Measurements from ENCODE around the gene TAGLN. TPM values are rescaled to one million over a fixed set of nuclear protein-coding genes. Genes with fewer than 3 reads are reported as not detected.

Gene TAGLN
- total RNA-seq, 1 experiment from 2014 or later: 6.6 TPM

DNA sequence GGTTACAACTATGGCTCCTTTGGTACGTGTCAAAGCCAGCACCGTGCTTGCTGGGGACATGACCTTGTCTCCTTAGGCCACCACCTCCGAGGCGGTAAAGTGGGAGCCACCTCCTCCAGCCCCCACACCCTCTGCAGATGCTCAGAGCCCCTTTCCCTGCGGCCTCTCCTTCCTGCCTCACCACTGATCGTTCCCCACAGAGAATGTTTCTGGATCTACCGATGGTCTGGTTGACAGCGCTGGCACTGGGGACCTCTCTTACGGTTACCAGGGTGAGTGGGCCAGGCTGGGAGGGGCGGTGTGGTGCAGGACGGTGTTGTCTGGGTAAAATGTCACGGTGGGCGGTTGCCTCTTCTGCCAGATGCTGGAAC is 11.8 kb upstream of the TAGLN start:
- H3K4me3 Mint-ChIP-seq (ENCODE audit: low read depth, unreplicated experiment): no peak overlapping the region
- H3K9me3 Mint-ChIP-seq (ENCODE audit: low read depth, unreplicated experiment): no peaks in the 10 kb centered on the region
- no peaks in the 10 kb centered on the region for H3K36me3 Mint-ChIP-seq (ENCODE audit: insufficient read depth, unreplicated experiment)
- CTCF ChIA-PET: no interaction called here
- BruUV-seq (replicated peaks): no TSS peak
- no peak overlapping the region for H3K27ac Mint-ChIP-seq (ENCODE audit: unreplicated experiment)
- no peak for TF ChIP-seq CTCF (IDR thresholded peaks at IDR 0.05; ENCODE audit: unreplicated experiment)
- H3K4me1 Mint-ChIP-seq (ENCODE audit: low read depth, unreplicated experiment): no peaks in the 10 kb centered on the region
- intact Hi-C loops (cut with micrococcal nuclease; ENCODE audit: unreplicated experiment): no loop called here
- no peak for DNase-seq
- H3K27me3 Mint-ChIP-seq (ENCODE audit: unreplicated experiment): no peaks in the 10 kb centered on the region

DNA sequence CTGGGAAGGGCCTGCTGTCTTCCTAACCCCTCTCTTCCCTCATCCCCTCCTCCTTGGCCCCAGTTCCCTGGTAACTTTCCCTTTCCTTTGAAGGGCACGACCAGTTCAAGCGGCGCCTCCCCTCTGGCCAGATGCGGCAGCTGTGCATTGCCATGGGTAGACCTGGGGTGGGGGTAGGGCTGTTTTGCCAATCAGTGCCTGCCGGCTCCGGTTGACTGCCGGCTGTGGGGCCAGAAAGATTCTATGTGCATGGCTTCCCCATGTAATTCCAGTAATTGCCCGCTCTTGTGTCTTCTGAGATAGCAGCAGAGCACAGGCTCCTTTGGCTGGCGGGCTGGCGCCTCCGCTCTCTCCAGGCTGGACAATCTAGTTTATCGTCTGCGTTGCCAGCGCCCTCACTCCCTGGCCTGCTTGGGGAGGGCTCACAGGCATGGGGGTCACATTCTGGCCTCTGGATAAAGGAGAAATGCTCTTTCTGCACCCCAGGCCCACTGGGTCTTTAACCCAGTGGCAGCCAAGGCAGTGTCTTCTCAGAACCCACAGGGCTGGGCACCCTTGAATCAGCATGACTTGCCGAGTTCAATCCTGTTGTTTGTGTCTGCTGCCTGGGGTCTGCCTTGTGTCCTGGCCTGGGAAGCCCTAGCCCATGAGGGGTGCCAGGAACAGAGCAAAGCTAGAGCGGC is 11.2 kb upstream of the TAGLN start:
- H3K9me3 Mint-ChIP-seq (ENCODE audit: low read depth, unreplicated experiment): no peaks in the 10 kb centered on the region
- intact Hi-C loops (cut with micrococcal nuclease; ENCODE audit: unreplicated experiment): no loop called here
- CTCF ChIA-PET: no interaction called here
- H3K27me3 Mint-ChIP-seq (ENCODE audit: unreplicated experiment): no peaks in the 10 kb centered on the region
- H3K36me3 Mint-ChIP-seq (ENCODE audit: insufficient read depth, unreplicated experiment): no peaks in the 10 kb centered on the region
- no peak overlapping the region for H3K27ac Mint-ChIP-seq (ENCODE audit: unreplicated experiment)
- no peaks in the 10 kb centered on the region for H3K4me1 Mint-ChIP-seq (ENCODE audit: low read depth, unreplicated experiment)
- DNase-seq: no peak
- BruUV-seq (replicated peaks): no TSS peak
- no peak overlapping the region for H3K4me3 Mint-ChIP-seq (ENCODE audit: low read depth, unreplicated experiment)
- no peak for TF ChIP-seq CTCF (IDR thresholded peaks at IDR 0.05; ENCODE audit: unreplicated experiment)

GRCh38 chr11:117188620-117189081 is 10.5 kb upstream of the TAGLN start:
- no peak overlapping the region for H3K27ac Mint-ChIP-seq (ENCODE audit: unreplicated experiment)
- no peaks in the 10 kb centered on the region for H3K9me3 Mint-ChIP-seq (ENCODE audit: low read depth, unreplicated experiment)
- H3K36me3 Mint-ChIP-seq (ENCODE audit: insufficient read depth, unreplicated experiment): no peaks in the 10 kb centered on the region
- no TSS peak for BruUV-seq (replicated peaks)
- CTCF ChIA-PET: no interaction called here
- DNase-seq: no peak
- no peak for TF ChIP-seq CTCF (IDR thresholded peaks at IDR 0.05; ENCODE audit: unreplicated experiment)
- H3K4me3 Mint-ChIP-seq (ENCODE audit: low read depth, unreplicated experiment): no peak overlapping the region
- H3K27me3 Mint-ChIP-seq (ENCODE audit: unreplicated experiment): no peaks in the 10 kb centered on the region
- no peaks in the 10 kb centered on the region for H3K4me1 Mint-ChIP-seq (ENCODE audit: low read depth, unreplicated experiment)
- intact Hi-C loops (cut with micrococcal nuclease; ENCODE audit: unreplicated experiment): no loop called here

- Mint-ChIP-seq H3K27me3 (ENCODE audit: unreplicated experiment) (no peaks in the 10 kb centered on the region), H3K36me3 (ENCODE audit: insufficient read depth, unreplicated experiment) (no peaks in the 10 kb centered on the region), H3K27ac (ENCODE audit: unreplicated experiment) (no peak overlapping the region), H3K4me1 (ENCODE audit: low read depth, unreplicated experiment) (no peaks in the 10 kb centered on the region), H3K4me3 (ENCODE audit: low read depth, unreplicated experiment) (no peak overlapping the region), H3K9me3 (ENCODE audit: low read depth, unreplicated experiment) (no peaks in the 10 kb centered on the region)
- CTCF ChIA-PET: no interaction called here
- BruUV-seq (replicated peaks): no TSS peak
- intact Hi-C loops (cut with micrococcal nuclease; ENCODE audit: unreplicated experiment): no loop called here
- no peak for TF ChIP-seq CTCF (IDR thresholded peaks at IDR 0.05; ENCODE audit: unreplicated experiment)
- DNase-seq: no peak
Measured at GRCh38 chr11:117189191-117189940, 9.8 kb upstream of the TAGLN start.
